AG09309 (cell line): ENCODE data around the gene KIFAP3.
A peak's percentile ranks its signal among the peaks of the same experiment; 100 is the strongest.

Experiments
- DNase-seq: peaks from one replicate; pipeline ENCODE4 v3.0.0-alpha.2; 2010; ENCODE audit warnings: low read depth
- H3K4me3 ChIP-seq: 2 replicates; pipeline ENCODE4 v1.5.1; 2011; ENCODE audit warnings: mild to moderate bottlenecking, low read depth, low read length, moderate library complexity; ENCODE audit not compliant: control insufficient read depth
- TF ChIP-seq, protein P1 (sequence below): IDR thresholded peaks from 2 replicates; pipeline ENCODE4 v1.5.1; 2011; ENCODE audit warnings: mild to moderate bottlenecking, low read depth, low read length, inconsistent platforms; ENCODE audit not compliant: insufficient read depth, control insufficient read depth; ENCODE audit errors: missing control alignments

The KIFAP3 gene

GRCh38 chr1:169882039-169882511, 192.4 kb downstream of the KIFAP3 start:
- no peak for DNase-seq
- TF ChIP-seq, protein P1, sequence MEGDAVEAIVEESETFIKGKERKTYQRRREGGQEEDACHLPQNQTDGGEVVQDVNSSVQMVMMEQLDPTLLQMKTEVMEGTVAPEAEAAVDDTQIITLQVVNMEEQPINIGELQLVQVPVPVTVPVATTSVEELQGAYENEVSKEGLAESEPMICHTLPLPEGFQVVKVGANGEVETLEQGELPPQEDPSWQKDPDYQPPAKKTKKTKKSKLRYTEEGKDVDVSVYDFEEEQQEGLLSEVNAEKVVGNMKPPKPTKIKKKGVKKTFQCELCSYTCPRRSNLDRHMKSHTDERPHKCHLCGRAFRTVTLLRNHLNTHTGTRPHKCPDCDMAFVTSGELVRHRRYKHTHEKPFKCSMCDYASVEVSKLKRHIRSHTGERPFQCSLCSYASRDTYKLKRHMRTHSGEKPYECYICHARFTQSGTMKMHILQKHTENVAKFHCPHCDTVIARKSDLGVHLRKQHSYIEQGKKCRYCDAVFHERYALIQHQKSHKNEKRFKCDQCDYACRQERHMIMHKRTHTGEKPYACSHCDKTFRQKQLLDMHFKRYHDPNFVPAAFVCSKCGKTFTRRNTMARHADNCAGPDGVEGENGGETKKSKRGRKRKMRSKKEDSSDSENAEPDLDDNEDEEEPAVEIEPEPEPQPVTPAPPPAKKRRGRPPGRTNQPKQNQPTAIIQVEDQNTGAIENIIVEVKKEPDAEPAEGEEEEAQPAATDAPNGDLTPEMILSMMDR = no peak
- no peak overlapping the region for H3K4me3 ChIP-seq

- no peak for DNase-seq
These were observed 195.3 kb downstream of the KIFAP3 start for GRCh38 chr1:169879034-169879840.

DNA sequence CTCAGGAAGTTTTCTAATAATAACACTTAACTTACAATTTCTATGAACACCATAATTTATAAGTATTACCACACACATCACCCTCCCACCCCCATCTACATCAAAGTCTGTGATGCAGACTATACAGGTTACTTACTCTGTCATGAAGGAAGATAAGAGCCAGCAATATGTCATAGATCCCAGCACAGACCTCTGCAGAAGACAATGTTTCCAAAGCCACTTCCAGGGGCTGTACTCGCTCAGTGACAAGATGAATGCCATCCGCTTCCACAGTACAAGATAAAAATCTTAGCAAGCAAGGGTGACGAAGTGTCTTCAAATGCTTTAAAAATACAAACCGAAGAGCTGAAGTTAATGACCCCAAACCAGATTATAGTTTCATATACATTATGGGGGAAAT, 196.0 kb downstream of the KIFAP3 start:
- no peak overlapping the region for H3K4me3 ChIP-seq
- DNase-seq = no peak
- TF ChIP-seq, protein P1 = no peak

More at GRCh38 chr1:169879034-169879840, 195.3 kb downstream of the KIFAP3 start:
- TF ChIP-seq, protein P1 = no peak
- H3K4me3 ChIP-seq = no peak overlapping the region

GRCh38 chr1:169877800-169878491, 196.5 kb downstream of the KIFAP3 start:
- H3K4me3 ChIP-seq = no peak overlapping the region
- DNase-seq = peak; percentile 53
- TF ChIP-seq, protein P1 = no peak

DNA sequence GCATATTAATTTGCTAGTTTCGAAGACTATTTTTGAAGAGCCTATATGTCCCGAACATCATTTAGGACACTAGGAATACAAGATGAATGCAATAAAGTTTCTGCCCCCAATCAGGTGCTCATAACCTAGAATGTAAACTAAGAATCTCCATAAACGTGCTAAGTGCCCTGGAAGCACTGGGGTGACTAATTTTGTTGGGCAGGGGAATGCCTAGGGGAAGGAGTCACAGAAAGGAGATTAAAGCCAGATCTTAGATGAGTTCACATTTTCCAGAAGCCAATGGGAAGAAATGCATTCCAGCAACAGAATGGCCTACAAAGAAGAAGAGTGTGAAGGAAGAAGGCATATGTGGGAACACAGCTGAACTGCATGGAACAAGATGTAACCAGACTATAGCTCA, 200.3 kb downstream of the KIFAP3 start:
- no peak overlapping the region for H3K4me3 ChIP-seq

GRCh38 chr1:169873582-169874199, 200.8 kb downstream of the KIFAP3 start:
- no peak for DNase-seq

More for the DNA sequence above, 200.3 kb downstream of the KIFAP3 start:
- TF ChIP-seq, protein P1 = no peak
- DNase-seq = peak; percentile 63

More at GRCh38 chr1:169873582-169874199, 200.8 kb downstream of the KIFAP3 start:
- TF ChIP-seq, protein P1 = no peak
- no peak overlapping the region for H3K4me3 ChIP-seq
